Neuron (in vitro differentiated cells): ENCODE data around the gene IFNA1.

Source experiments
- H2AFZ ChIP-seq: one replicate; pipeline ENCODE4 v1.6.1; 2013; ENCODE audit warnings: low read depth, mild to moderate bottlenecking, inconsistent platforms, low read length, moderate library complexity
- H3K27me3 ChIP-seq: one replicate; pipeline ENCODE4 v1.6.1; 2013; ENCODE audit warnings: low read length; ENCODE audit not compliant: insufficient read depth
- H3K36me3 ChIP-seq: one replicate; pipeline ENCODE4 v1.6.1; 2013; ENCODE audit warnings: low read length; ENCODE audit not compliant: insufficient read depth
- H3K4me1 ChIP-seq: one replicate; pipeline ENCODE4 v1.6.1; 2013; ENCODE audit warnings: low read length; ENCODE audit not compliant: insufficient read depth
- H3K4me3 ChIP-seq: 2 replicates; pipeline ENCODE4 v1.5.1; 2013; ENCODE audit warnings: mild to moderate bottlenecking, low read length, moderate library complexity
- H3K9me3 ChIP-seq: one replicate; pipeline ENCODE4 v1.6.1; 2013; ENCODE audit warnings: low read length

IFNA1 gene

DNA sequence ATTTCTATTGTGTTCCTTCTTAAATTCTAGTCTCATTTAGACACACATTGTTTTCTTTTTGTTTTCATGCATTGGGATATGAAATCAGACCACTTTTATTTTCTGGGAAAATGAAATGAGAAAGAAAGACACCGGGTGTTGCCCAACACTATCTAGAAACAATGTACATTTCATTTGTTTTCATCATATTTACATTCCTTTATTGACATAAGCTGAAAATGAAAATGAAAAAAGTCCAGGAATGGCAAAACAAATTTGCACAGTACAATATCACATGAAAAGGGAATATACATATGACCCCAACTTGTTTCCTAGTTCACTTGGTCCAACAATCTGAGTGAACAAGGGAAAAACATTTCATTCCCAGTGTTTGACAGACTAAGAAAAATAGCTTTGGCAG lies 21.1 kb downstream of the IFNA1 start:
- Histone ChIP-seq H3K27me3 (no peaks in the 10 kb centered on the region), H3K9me3 (no peaks in the 10 kb centered on the region), H3K4me3 (no peak overlapping the region), H3K4me1 (no peaks in the 10 kb centered on the region), H2AFZ (no peak overlapping the region), H3K36me3 (no peaks in the 10 kb centered on the region)

DNA sequence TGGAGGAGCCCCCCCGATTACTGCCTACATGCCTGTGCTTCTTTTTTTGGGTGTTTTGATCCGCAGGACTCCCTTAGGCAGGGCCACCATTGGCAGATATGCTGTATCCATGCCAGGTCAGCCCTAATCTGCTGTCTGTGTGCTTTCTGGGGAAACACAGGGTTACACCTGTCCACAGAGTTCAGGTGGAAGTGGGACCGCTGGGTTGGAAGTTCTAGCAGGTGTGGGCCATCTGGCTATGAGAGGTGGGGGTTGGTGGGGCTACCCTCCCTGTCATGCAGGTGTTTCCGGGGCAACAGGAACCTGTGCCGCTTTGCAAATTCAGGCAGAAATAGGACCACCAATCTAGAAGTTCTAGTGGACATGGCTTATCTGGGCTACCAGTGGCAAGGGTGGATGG lies 24.9 kb downstream of the IFNA1 start:
- H3K27me3 ChIP-seq: no peaks in the 10 kb centered on the region
- no peak overlapping the region for H3K4me3 ChIP-seq
- H3K9me3 ChIP-seq: no peaks in the 10 kb centered on the region
- H2AFZ ChIP-seq: no peak overlapping the region
- no peaks in the 10 kb centered on the region for H3K4me1 ChIP-seq
- H3K36me3 ChIP-seq: no peaks in the 10 kb centered on the region

DNA sequence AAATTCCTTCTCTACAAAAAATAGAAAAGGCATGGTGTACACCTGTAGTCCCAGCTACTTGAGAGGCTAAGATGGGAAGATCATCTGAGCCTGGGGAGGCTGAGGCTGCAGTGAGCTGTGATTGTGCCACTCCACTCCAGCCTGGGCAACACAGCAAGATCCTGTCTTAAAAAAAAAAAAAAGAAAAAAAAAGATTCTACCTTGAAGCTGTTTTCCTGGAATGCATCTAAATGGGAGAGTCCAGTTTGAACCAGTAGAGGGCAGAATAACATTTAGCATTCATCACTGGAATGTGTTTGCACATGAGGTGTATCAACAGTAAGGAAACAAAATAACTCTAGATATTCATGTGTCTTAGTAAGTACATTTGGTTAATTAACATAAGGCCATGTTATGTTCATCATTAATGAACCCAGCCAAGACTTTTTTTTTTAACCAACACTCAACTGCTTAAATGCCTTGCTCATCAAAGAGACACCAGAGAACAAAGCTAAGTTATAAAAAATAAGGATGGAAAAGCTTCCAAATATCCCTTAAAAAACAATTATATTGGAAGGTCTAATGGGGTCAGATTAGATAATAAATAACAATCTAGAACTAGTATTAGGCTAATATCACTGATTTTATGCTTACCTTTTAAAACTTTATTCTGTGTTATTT lies 25.8 kb downstream of the IFNA1 start:
- H3K27me3 ChIP-seq: no peaks in the 10 kb centered on the region
- H3K9me3 ChIP-seq: no peaks in the 10 kb centered on the region
- H3K4me1 ChIP-seq: no peaks in the 10 kb centered on the region
- H3K4me3 ChIP-seq: no peak overlapping the region
- no peaks in the 10 kb centered on the region for H3K36me3 ChIP-seq
- no peak overlapping the region for H2AFZ ChIP-seq

DNA sequence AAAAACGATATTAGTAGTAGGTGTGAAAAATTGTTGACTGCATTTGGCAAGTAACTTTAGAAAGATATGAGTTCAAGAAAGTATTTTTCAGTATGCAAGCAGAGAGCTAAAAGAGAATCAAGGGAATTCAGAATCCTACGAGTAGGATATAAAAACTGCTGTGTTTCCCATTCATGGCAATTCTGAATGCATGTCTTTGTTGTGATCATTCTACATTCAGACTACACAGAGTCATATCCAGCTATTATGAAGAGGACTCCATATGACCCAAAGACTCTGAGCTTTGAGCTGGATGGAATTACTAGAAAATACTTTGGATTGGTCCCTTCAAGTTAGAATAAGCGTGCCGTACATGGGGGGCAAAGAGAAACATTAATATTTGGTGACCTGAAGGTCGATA lies 29.9 kb downstream of the IFNA1 start:
- Histone ChIP-seq H2AFZ (no peak overlapping the region), H3K4me3 (no peak overlapping the region), H3K27me3 (peaks cover under 1% of the 10 kb centered on the region), H3K4me1 (no peaks in the 10 kb centered on the region), H3K36me3 (no peaks in the 10 kb centered on the region), H3K9me3 (no peaks in the 10 kb centered on the region)

DNA sequence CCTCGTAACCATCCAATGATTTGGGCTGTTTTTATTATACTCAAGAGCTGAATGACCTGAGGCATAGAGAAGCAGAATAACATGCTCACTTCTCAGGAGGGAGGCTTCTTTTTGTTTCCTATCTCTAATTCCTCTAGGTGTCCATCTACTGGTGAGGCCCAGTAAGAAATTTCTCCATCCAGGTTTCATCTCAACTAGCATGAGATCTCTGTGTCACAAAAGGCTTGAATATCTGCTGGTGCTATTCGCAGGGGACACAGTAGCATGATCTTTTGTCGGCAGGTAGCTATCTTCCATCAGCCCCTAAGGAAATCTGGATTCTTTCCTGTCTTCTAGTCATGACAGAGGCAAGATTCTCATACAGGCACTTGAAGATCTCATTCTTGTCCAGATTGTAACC lies 33.0 kb downstream of the IFNA1 start:
- no peaks in the 10 kb centered on the region for H3K9me3 ChIP-seq
- H3K27me3 ChIP-seq: peaks cover 2% of the 10 kb centered on the region
- no peaks in the 10 kb centered on the region for H3K36me3 ChIP-seq
- H3K4me3 ChIP-seq: no peak overlapping the region
- no peak overlapping the region for H2AFZ ChIP-seq
- no peaks in the 10 kb centered on the region for H3K4me1 ChIP-seq

DNA sequence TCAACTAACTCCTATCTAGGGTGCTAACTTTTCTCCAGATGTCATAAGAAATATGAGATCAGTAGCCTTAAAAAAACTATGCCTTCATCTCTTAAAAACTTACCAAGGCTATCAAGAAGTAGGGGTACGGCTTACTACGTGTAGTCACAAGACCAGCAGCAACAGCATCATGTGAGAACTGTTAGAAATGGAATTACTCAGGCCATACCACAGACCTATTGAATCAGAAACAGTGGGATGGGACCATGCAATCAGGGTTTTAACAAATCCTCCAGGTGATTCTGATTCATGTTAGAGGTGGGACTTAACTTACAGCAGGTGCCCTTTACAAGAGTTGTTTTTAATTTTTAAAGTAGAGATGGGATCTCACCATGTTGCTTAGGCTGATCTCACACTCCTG lies 37.2 kb downstream of the IFNA1 start:
- Histone ChIP-seq H3K4me3 (no peak overlapping the region), H3K36me3 (no peaks in the 10 kb centered on the region), H3K27me3 (peaks cover 2% of the 10 kb centered on the region), H2AFZ (no peak overlapping the region), H3K9me3 (no peaks in the 10 kb centered on the region), H3K4me1 (no peaks in the 10 kb centered on the region)

DNA sequence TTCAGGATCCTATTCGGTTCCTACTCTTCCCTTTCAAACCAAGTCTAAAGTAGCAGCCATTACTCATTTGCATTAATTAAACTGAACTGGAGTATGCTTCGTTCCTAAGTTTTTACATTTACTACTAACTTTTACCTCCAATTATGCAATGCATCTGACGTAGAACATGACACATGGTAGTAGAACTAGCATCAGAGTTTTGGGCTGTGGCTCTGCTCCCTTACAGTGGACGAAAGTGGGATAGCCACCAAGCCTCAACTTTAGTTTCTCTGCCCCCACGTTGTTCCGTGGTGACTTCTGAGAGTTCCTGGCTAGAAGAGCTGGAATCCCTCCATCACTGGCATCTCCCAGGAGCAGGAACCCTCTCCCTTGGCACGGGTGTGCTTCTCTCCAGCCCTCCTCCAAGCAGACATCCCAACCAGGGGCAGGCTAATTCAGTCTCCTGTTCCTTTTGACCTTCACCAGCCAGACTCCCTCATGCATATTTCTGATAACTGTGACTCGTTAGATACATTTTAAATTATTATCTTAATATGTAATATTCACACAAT lies 39.0 kb downstream of the IFNA1 start:
- H2AFZ ChIP-seq: no peak overlapping the region
- no peaks in the 10 kb centered on the region for H3K36me3 ChIP-seq
- H3K4me1 ChIP-seq: no peaks in the 10 kb centered on the region
- H3K4me3 ChIP-seq: no peak overlapping the region
- H3K9me3 ChIP-seq: no peaks in the 10 kb centered on the region
- peaks cover 2% of the 10 kb centered on the region for H3K27me3 ChIP-seq

DNA sequence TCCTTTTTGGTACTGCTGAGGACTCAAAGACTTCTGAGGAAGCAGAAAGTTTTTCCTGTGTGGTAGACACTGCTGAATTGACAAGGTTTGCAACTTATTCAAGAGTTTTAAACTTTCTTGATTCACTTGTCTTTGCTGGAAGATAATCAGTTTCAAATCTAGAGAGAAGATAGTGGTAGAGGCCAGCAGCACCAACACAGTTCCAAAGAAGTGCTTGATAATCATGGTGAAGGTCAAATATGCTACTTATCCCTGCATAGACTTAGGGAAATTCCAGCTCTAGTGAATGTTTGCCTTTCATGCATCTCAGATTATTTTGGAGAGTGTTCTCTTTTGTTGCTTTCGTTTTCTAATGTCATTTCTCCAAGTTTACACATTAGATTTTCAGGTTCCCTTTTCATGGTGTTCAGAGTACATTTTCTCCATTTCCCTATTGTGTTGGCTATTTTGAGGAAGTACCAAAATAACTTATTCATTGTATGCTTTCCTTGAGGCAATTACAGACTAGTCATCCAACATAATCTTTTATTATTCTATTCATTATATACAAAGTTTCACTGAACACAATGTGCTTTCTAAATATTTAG lies 41.3 kb downstream of the IFNA1 start:
- no peak overlapping the region for H3K4me3 ChIP-seq
- H3K27me3 ChIP-seq: no peaks in the 10 kb centered on the region
- no peaks in the 10 kb centered on the region for H3K36me3 ChIP-seq
- no peaks in the 10 kb centered on the region for H3K4me1 ChIP-seq
- no peak overlapping the region for H2AFZ ChIP-seq
- no peaks in the 10 kb centered on the region for H3K9me3 ChIP-seq

DNA sequence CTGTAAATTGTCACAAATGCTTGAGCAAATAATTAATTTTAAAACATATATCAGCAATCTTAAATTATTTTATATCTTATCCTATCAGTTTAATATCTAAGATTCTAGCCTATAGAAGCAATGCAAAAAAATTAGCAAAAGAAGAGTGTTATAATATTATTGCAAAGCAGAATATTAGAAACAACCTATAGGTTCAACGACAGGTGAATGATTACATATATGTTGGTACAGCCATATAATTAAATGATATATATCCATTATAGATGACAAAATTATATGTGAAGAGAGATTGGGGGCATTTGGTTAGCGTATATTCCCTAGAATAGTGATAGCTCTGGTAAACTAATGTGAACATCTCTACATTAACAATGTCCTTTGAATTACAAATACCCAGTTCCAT lies 42.0 kb downstream of the IFNA1 start, which contains the start of gene IFNE:
Gene IFNE (minus strand): TSS at position 101 of the 400 bp plus-strand sequence. CDS start 619 bp downstream, outside the sequence.
- Histone ChIP-seq H3K9me3 (no peaks in the 10 kb centered on the region), H3K36me3 (no peaks in the 10 kb centered on the region), H2AFZ (no peak within 1 kb of the TSS), H3K4me1 (no peaks in the 10 kb centered on the region), H3K4me3 (no peak within 1 kb of the TSS), H3K27me3 (no peaks in the 10 kb centered on the region)
